ENCODE measurements around the gene SLC10A7. TPM values are rescaled to one million over a fixed set of nuclear protein-coding genes. Genes with fewer than 3 reads are reported as not detected.

Gene SLC10A7
- total and polyA plus RNA-seq, 10 of the 15 experiments (the other 5 are each of a cell fraction or from before 2014, with no cell fraction given), result 4.6 to 23.7 (median 15.6) TPM

GRCh38 chr4:146439437-146439836, 82.3 kb downstream of the SLC10A7 start:
- no peak for DNase-seq (ENCODE audit: low read depth, low spot score)
- no peak for TF ChIP-seq CBFB (IDR thresholded peaks at IDR 0.05; ENCODE audit: low read depth)
- TF ChIP-seq BMI1 (IDR thresholded peaks at IDR 0.05; ENCODE audit: borderline replicate concordance), result no peak
- TF ChIP-seq STAT1 (conservative IDR thresholded peaks at IDR 0.05), result no peak
- TF ChIP-seq JUNB (IDR thresholded peaks at IDR 0.05), result no peak
- no peak for TF ChIP-seq TCF12 (IDR thresholded peaks at IDR 0.05; ENCODE audit: low read depth, low read length)
- no peak for TF ChIP-seq HDAC6 (IDR thresholded peaks at IDR 0.05; ENCODE audit: unreplicated experiment)
- CTCF ChIA-PET, result interaction anchor here (0.9 to 1.3 kb wide), 3 partner anchors 27 to 39 kb away, joined by 3 to 4 read pairs (median 3); no protein-coding TSS in a partner anchor
- H3K4me1 ChIP-seq (ENCODE audit: control insufficient read depth, insufficient read depth, low read length), result no peaks in the 10 kb centered on the region
- no peak overlapping the region for H3K4me3 ChIP-seq
- POLR2A ChIA-PET, result interaction anchor here (1.1 kb wide), 1 partner anchor 11 kb away, joined by 3 read pairs; no protein-coding TSS in a partner anchor
- intact Hi-C loops (cut with micrococcal nuclease; ENCODE audit: unreplicated experiment) (no loop called here), in situ Hi-C loops (cut with MboI) (no loop called here)
- H3K9me3 ChIP-seq (replicated peaks; ENCODE audit: control insufficient read depth, insufficient read depth, low read length), result no peaks in the 10 kb centered on the region
- BruUV-seq (replicated peaks), result no TSS peak
- H3K9ac ChIP-seq (ENCODE audit: control insufficient read depth, insufficient read depth, low read length), result no peak overlapping the region
- SMC1A ChIA-PET (ENCODE audit: uncharacterized antibody, unreplicated experiment), result interaction anchor here (0.6 to 1.3 kb wide), 4 partner anchors 10 to 48 kb away, joined by 3 read pairs; no protein-coding TSS in a partner anchor
- no peak overlapping the region for H2AFZ ChIP-seq (ENCODE audit: control insufficient read depth, low read depth, low read length)
- no peaks in the 10 kb centered on the region for H4K20me1 ChIP-seq (ENCODE audit: control insufficient read depth, insufficient read depth)
- 88% methylated on average over 1 of the region's 1 CpG for WGBS (ENCODE audit: insufficient coverage, insufficient replicate concordance, low lambda C conversion rate, missing lambda C conversion rate)
- RAD21 ChIA-PET (ENCODE audit: unreplicated experiment), result interaction anchor here (1.0 kb wide), 2 partner anchors 20 to 23 kb away, joined by 3 to 4 read pairs; no protein-coding TSS in a partner anchor
- no peaks in the 10 kb centered on the region for H3K79me2 ChIP-seq (ENCODE audit: control insufficient read depth, insufficient read depth, low read length)
- H3K4me2 ChIP-seq (ENCODE audit: control insufficient read depth, insufficient read depth), result no peak overlapping the region
- ATAC-seq, result no peak
- H3K27me3 ChIP-seq (replicated peaks in 1 of 2; ENCODE audit: control insufficient read depth in 2 of 2, insufficient read depth in 2 of 2, low read length in 1 of 2), result no peaks in the 10 kb centered on the region
- H3K36me3 ChIP-seq (ENCODE audit: control insufficient read depth in 2 of 2, insufficient read depth in 2 of 2, low read length in 1 of 2), result no peaks in the 10 kb centered on the region; a peak in 1 of 4 replicates
- FAIRE-seq, result no peak
- H3K27ac ChIP-seq (ENCODE audit: control insufficient read depth, insufficient read depth), result no peak overlapping the region

GRCh38 chr4:146437778-146438177, 84.0 kb downstream of the SLC10A7 start:
- RAD21 ChIA-PET (ENCODE audit: unreplicated experiment), result no interaction called here
- POLR2A ChIA-PET, result interaction anchor here (0.7 kb wide), 1 partner anchor 12 kb away, joined by 3 read pairs; no protein-coding TSS in a partner anchor
- DNase-seq (ENCODE audit: low read depth, low spot score) (no peak), FAIRE-seq (no peak), ATAC-seq (no peak)
- no peaks in the 10 kb centered on the region; a peak in 1 of 4 replicates for H3K36me3 ChIP-seq (ENCODE audit: control insufficient read depth in 2 of 2, insufficient read depth in 2 of 2, low read length in 1 of 2)
- H3K4me2 ChIP-seq (ENCODE audit: control insufficient read depth, insufficient read depth), result no peak overlapping the region
- BruUV-seq (replicated peaks), result no TSS peak
- no peak overlapping the region for H2AFZ ChIP-seq (ENCODE audit: control insufficient read depth, low read depth, low read length)
- in situ Hi-C loops (cut with MboI), result no loop called here
- intact Hi-C loops (cut with micrococcal nuclease; ENCODE audit: unreplicated experiment), result no loop called here
- WGBS (ENCODE audit: insufficient coverage, insufficient replicate concordance, low lambda C conversion rate, missing lambda C conversion rate), result 94% methylated on average over 2 of the region's 2 CpGs
- no peaks in the 10 kb centered on the region for H3K27me3 ChIP-seq (replicated peaks in 1 of 2; ENCODE audit: control insufficient read depth in 2 of 2, insufficient read depth in 2 of 2, low read length in 1 of 2)
- H3K79me2 ChIP-seq (ENCODE audit: control insufficient read depth, insufficient read depth, low read length), result no peaks in the 10 kb centered on the region
- no peak overlapping the region for H3K4me3 ChIP-seq
- no peaks in the 10 kb centered on the region for H4K20me1 ChIP-seq (ENCODE audit: control insufficient read depth, insufficient read depth)
- SMC1A ChIA-PET (ENCODE audit: uncharacterized antibody, unreplicated experiment), result no interaction called here
- no peaks in the 10 kb centered on the region for H3K9me3 ChIP-seq (replicated peaks; ENCODE audit: control insufficient read depth, insufficient read depth, low read length)
- no peak overlapping the region for H3K9ac ChIP-seq (ENCODE audit: control insufficient read depth, insufficient read depth, low read length)
- no peaks in the 10 kb centered on the region for H3K4me1 ChIP-seq (ENCODE audit: control insufficient read depth, insufficient read depth, low read length)
- CTCF ChIA-PET, result interaction anchor here (1.0 kb wide), 1 partner anchor 30 kb away, joined by 3 read pairs; no protein-coding TSS in a partner anchor
- no peak overlapping the region for H3K27ac ChIP-seq (ENCODE audit: control insufficient read depth, insufficient read depth)
- TF ChIP-seq CHD1 (IDR thresholded peaks at IDR 0.05; ENCODE audit: low read depth, low read length) (no peak), SREBF1 (IDR thresholded peaks at IDR 0.05; ENCODE audit: low read length) (no peak), SRF (IDR thresholded peaks at IDR 0.05; ENCODE audit: low read depth in 2 of 2, low read length in 2 of 2) (no peak), CBX3 (IDR thresholded peaks at IDR 0.05; ENCODE audit: borderline replicate concordance, low read depth) (no peak), EED (IDR thresholded peaks at IDR 0.05; ENCODE audit: low read depth) (no peak), PML (IDR thresholded peaks at IDR 0.05; ENCODE audit: low read length) (no peak), RAD51 (IDR thresholded peaks at IDR 0.05) (no peak), REST (IDR thresholded peaks at IDR 0.05; ENCODE audit: low read depth, low read length) (no peak), TCF12 (IDR thresholded peaks at IDR 0.05; ENCODE audit: low read depth, low read length) (no peak), HCFC1 (IDR thresholded peaks at IDR 0.05; ENCODE audit: low read length) (no peak), CREB1 (IDR thresholded peaks at IDR 0.05; ENCODE audit: low read depth) (no peak)
